T47D (cell line): Measurements from ENCODE around the gene SELP.

Source experiments
- DNase-seq, 2 experiments: peaks; one replicate each; pipeline versions ENCODE4 v3.0.0 to v3.0.0-alpha.2; 2011 to 2012; ENCODE audit warnings: low read depth in 1 of 2, low spot score in 1 of 2
- JUND ChIP-seq: IDR thresholded peaks from 2 replicates; pipeline ENCODE4 v1.6.1; 2012; ENCODE audit warnings: low read depth
- in situ Hi-C: cut with HindIII; loops from 2 replicates; pipeline ENCODE4 v1.10.0; 2016; ENCODE audit warnings: low sequenced_read_pairs, low pct_unique_long_range_greater_than_20kb

The SELP gene

DNA sequence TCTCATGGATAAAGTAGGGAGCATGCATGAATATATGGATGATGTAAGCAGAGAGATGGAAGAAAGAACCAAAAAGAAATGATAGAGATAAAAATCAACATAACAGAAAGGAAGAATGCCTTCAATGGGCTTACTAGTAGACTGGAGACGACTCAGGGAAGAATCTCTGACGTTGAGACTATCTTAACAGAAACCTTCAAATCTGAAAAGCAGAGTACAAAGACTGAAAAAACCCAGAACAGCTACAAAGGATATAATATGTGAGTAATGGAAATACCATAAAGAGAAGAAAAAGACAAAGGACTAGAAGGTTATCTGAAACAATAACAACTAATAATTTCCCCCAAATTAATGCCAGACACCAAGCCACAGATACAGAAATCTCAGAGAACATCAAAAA, 18.3 kb upstream of the SELP start:
- DNase-seq, result no peak
- no peak for TF ChIP-seq JUND
- in situ Hi-C loops, result no loop called here

- no peak for TF ChIP-seq JUND
- in situ Hi-C loops, result no loop called here
Measured at GRCh38 chr1:169647512-169647911, 17.6 kb upstream of the SELP start.

DNA sequence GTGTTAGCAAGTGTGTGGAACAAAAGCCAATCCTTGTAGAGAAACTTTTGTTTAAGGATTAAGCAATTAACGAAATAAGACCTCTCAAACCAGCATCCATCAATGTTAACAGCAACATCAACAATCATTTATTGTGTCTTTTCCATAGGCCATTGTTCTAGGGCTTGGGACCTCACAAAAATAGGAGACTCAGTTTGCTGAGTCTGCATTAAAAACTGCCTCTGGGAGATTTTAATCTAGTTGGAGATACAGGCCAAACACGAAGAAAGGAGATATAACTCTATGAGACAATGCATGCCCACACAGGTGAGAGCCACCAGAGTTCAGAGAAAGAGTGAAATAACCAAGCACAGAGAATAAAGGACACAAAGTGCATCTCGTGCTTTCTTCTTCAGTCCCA, 14.4 kb upstream of the SELP start:
- in situ Hi-C loops, result no loop called here
- TF ChIP-seq JUND, result no peak
- DNase-seq, result no peak

More at GRCh38 chr1:169647512-169647911, 17.6 kb upstream of the SELP start:
- no peak for DNase-seq

DNA sequence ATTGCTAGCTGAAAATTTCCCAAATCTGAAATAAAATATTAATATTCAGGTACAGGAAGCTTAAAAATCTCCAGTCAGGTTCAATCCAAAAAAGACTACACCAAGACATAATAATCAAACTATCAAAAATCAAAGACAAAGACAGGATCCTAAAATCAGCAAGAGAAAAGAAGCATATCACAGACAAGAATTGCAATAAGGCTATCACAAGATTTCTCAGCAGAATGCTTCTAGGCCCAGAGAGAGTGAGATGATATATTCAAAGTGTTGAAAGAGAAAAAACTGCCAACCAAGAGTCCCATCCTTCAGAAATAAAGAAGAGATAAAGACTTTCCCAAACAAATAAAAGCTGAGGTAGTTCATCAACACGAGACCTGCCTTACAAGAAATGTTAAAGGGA, 5.0 kb upstream of the SELP start:
- in situ Hi-C loops, result no loop called here
- TF ChIP-seq JUND, result no peak
- no peak for DNase-seq

GRCh38 chr1:169634145-169634544, 4.2 kb upstream of the SELP start:
- TF ChIP-seq JUND, result no peak
- in situ Hi-C loops, result no loop called here
- no peak for DNase-seq

GRCh38 chr1:169631249-169631648, 1.3 kb upstream of the SELP start:
- no peak for TF ChIP-seq JUND
- DNase-seq, result no peak
- in situ Hi-C loops, result no loop called here

DNA sequence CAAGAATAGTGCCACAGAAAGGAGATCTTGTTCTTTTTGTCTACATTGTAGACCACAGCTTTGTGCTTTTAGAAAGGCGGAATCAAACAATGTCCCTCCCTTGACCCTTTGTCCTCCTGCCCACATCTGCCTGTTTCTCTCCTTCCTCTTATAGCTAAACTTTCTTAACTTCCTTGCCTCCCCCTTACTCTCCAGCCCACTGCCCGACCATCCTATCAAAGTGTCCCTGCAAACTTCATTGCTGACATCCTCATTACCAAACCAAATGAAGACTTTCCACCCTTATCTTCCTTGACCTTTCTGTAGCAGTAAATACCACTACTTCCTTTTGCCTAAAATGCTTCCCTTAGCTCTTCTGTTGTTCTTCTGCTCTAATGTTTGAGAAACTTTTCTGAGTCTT, 5.0 kb downstream of the SELP start:
- TF ChIP-seq JUND, result no peak
- DNase-seq, result no peak
- in situ Hi-C loops, result no loop called here

GRCh38 chr1:169624122-169624521, 5.8 kb downstream of the SELP start:
- no peak for DNase-seq
- TF ChIP-seq JUND, result no peak
- in situ Hi-C loops, result no loop called here

DNA sequence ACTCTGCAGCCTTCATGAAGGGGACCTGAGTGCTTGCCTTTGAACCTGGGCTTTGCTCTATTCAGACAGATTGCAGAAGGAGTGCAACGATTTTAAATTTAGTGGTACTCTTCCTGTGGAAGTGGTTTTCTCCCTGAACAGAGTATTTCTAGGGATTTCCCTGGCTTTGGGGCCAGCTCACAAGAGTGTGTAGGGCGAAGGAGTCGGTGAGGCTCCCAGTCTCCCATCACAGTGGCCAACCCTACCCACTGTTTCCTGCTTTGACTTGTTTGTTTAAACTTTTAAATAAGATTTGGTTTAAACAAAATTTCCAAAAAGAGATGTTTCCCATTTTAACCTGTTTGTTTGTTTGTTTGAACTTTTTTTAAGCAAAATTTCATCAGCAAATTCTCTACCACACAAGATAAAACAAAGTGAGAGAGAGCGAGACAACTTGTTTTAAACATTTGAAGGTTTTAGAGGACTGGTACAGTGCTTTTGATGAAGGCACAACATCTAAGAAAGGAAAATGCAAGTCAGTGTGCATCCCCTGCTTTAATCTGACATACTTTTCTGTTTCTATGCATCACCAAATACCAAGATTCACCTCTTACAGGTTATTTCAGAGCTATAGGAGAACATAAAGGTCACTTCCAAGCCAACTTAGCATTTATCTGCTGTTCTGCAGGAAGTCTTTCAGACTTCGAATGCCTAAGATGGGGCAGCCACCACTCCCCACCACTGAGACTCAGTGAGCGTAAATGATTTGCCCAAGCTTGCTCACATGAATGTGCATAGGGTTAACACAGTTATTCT, 6.6 kb downstream of the SELP start:
- no peak for DNase-seq
- in situ Hi-C loops, result no loop called here
- TF ChIP-seq JUND, result no peak

- no peak for TF ChIP-seq JUND
- DNase-seq, result no peak
- in situ Hi-C loops, result no loop called here
Measured at GRCh38 chr1:169620565-169620964, 9.4 kb downstream of the SELP start.

DNA sequence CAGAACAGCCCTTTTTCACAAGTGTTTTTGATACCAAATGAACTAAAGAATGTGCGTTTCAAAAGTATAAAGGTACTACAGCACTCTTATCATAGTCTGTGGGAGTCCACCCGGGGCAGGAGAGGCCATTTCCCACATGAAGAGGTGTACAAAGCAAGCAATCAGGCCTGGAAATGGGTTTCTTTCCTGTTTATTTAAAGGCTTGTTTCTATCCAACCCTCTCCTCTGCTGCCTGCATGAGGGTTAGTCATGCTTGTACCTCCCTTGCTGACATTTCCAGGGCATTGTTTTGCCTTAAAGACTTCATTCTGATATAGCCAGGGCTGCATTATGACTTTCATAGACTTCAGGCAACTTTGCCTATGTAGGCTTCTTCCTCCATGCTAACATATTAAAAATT, 11.6 kb downstream of the SELP start:
- TF ChIP-seq JUND, result no peak
- in situ Hi-C loops, result no loop called here
- no peak for DNase-seq

DNA sequence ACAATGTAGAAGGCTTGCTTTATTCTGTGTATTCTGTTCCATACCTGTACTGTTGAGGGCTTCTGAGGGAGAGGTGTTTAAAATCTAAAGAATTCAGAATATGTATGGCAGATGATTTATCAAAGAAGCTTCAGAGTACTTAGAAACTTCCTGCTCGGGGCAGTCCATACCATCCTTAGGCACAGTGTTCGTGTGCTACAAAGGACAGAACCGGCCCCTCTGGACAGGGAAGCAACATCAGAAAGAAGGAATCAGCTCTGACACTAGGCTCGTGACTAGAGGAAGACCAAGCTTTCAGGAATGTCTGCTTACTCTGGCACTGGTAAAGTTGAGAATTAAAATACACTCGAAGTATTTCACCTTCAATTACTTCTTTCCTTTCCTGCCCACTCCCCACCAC, 14.1 kb downstream of the SELP start:
- TF ChIP-seq JUND, result no peak
- in situ Hi-C loops, result no loop called here
- DNase-seq, result no peak

- DNase-seq, result no peak
- TF ChIP-seq JUND, result no peak
- in situ Hi-C loops, result no loop called here
Measured at GRCh38 chr1:169610858-169611257, 19.1 kb downstream of the SELP start.

DNA sequence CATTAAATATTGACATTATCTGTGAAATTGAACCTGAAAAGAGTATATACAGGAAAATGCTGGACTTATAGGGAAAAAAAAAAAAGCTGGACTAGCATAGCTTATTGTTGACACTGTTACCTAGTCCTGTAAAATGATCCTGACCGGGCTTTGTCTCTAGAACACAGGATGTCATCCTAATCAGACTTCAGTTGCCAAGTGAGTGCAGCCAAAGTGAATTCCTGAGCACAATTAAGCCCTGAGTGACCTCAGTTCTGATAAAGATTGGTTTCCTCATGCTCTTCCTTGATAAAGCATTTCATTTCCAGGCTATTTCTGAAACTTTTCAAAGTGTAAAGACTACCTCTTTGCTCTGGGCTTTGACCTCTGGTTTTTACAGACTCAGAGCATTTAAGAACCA, 19.8 kb downstream of the SELP start:
- TF ChIP-seq JUND, result no peak
- DNase-seq, result no peak
- in situ Hi-C loops, result no loop called here
